Stomach (tissue), 4 donors: ENCODE measurements around the gene MRPL43.

ENCODE experiments used
- CTCF ChIP-seq, 7 experiments: fragments of 450-650 bp in 4 of 7; fragments of 200-600 bp in 3 of 7; sonication (generic) in 3 of 7; IDR thresholded peaks; one replicate each; pipeline ENCODE4 v1.5.1; 2016 to 2019; ENCODE audit warnings: antibody characterized with exemption in 7 of 7, control low read depth in 2 of 7, mild to moderate bottlenecking in 1 of 7
- POLR2AphosphoS5 ChIP-seq, 3 donors: sonication (generic); formaldehyde crosslinking; IDR thresholded peaks; one replicate each; pipeline ENCODE4 v1.6.1; 2016; ENCODE audit warnings: antibody characterized with exemption in 3 of 3

GRCh38 chr10:101013365-101013825 is 26.1 kb upstream of the MRPL43 start:
- no peak for TF ChIP-seq CTCF (IDR thresholded peaks at IDR 0.05)
- no peak for TF ChIP-seq POLR2AphosphoS5 (IDR thresholded peaks at IDR 0.05)
